Measurements from ENCODE around the gene KPNB1. TPM values are rescaled to one million over a fixed set of nuclear protein-coding genes. Genes with fewer than 3 reads are reported as not detected.

Gene KPNB1
- polyA plus RNA-seq, 2 donors = 40.8 to 75.5 TPM

DNA sequence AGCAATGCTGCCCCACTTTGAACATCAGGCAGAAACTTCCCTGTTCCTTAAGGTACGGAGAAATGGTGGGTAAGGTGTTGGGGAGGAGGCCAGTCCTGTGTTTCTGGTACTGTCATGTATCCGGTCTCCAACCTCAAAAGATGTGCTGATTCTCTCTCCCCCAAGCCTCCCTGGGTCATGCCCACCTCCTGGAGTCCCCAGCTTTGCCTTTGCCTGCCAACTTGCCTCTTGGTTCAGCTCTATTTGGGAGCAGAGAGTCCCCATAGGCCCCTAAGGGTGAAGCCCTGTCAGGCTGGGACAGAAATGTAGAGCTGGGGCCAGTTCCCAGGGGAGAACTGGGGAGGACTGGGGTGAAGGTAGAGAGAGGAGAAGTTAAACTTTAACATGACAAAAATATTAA, 81.7 kb downstream of the KPNB1 start:
- no peaks in the 10 kb centered on the region for H3K9me3 ChIP-seq (ENCODE audit: control insufficient read depth in 2 of 2, insufficient read depth in 1 of 2, low read depth in 1 of 2, low read length in 1 of 2)
- H3K36me3 ChIP-seq (ENCODE audit: control insufficient read depth in 2 of 2, insufficient read depth in 2 of 2, low read length in 1 of 2) = no peaks in the 10 kb centered on the region
- peaks cover 0 to 5% of the 10 kb centered on the region in 2 donors for H3K4me1 ChIP-seq (ENCODE audit: control insufficient read depth in 2 of 2, insufficient read depth in 2 of 2, low read length in 1 of 2)
- no peak overlapping the region for H3K27ac ChIP-seq (ENCODE audit: low read depth in 2 of 2, low read length in 1 of 2)
- peaks cover 0 to 4% of the 10 kb centered on the region in 2 donors for H3K27me3 ChIP-seq (ENCODE audit: control insufficient read depth in 1 of 2, insufficient read depth in 2 of 2, low read length in 2 of 2)
- WGBS, 2 donors = 87 to 94% methylated on average over 2 of the region's 2 CpGs
- H3K4me3 ChIP-seq (ENCODE audit: low read depth in 1 of 2, low read length in 2 of 2) = no peak overlapping the region

DNA sequence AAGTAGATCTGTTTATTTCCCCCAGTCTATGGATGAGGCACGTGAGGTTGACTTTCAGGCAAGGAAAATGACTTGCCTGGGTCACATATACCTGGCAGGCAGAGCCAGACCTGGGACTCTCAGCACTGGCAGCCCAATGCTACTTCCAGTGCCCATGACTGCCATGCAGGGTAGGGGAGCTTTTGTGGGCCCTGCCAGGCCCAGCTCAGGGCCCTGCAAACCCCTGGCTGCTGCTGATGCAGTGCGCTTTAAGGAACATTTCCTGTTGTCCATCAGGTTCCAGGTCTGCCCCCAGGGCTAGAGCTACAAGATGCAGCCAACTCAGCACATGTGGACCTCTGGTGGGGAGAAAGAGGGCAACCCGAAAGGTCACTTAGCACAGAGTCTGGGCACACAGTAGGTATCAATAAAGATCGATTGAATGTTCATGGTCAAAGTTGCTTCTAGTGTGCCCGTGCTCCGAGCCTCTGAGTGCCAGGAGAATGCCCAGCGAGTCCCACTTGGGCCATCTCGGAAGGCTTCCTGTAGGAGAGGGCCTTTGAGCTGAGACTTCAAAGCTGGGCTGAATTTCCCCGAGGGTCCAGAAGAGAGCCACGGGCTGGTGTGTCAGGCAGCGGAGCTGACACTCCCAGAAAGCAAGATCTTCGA, 82.8 kb downstream of the KPNB1 start:
- peaks cover 0 to 4% of the 10 kb centered on the region in 2 donors for H3K27me3 ChIP-seq (ENCODE audit: control insufficient read depth in 1 of 2, insufficient read depth in 2 of 2, low read length in 2 of 2)
- 45 to 46% methylated on average over 12 of the region's 12 CpGs for WGBS, 2 donors
- no peaks in the 10 kb centered on the region for H3K36me3 ChIP-seq (ENCODE audit: control insufficient read depth in 2 of 2, insufficient read depth in 2 of 2, low read length in 1 of 2)
- H3K9me3 ChIP-seq (ENCODE audit: control insufficient read depth in 2 of 2, insufficient read depth in 1 of 2, low read depth in 1 of 2, low read length in 1 of 2) = no peaks in the 10 kb centered on the region
- H3K4me1 ChIP-seq (ENCODE audit: control insufficient read depth in 2 of 2, insufficient read depth in 2 of 2, low read length in 1 of 2) = peaks cover 0 to 5% of the 10 kb centered on the region in 2 donors
- H3K27ac ChIP-seq (ENCODE audit: low read depth in 2 of 2, low read length in 1 of 2) = peak overlapping the region in 1 of 2 donors; percentile 16
- peak overlapping the region in 1 of 2 donors; percentile 42 for H3K4me3 ChIP-seq (ENCODE audit: low read depth in 1 of 2, low read length in 2 of 2)

DNA sequence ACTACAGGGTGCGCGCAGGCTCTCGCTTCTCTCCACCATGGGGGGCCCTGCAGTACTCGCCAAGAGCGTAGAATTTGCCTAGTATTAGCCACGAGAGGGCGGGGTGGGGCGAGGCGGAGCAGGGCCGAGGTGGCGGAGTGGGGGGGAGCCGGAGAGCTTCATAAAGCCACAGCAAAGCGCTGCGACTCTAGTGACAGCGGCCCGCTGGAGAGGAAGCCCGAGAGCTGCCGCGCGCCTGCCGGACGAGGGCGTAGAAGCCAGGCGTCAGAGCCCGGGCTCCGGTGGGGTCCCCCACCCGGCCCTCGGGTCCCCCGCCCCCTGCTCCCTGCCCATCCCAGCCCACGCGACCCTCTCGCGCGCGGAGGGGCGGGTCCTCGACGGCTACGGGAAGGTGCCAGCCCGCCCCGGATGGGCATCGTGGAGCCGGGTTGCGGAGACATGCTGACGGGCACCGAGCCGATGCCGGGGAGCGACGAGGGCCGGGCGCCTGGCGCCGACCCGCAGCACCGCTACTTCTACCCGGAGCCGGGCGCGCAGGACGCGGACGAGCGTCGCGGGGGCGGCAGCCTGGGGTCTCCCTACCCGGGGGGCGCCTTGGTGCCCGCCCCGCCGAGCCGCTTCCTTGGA, 83.4 kb downstream of the KPNB1 start, which contains the start of gene TBX21:
Gene TBX21 (plus strand): TSS at position 190 of the 627 bp plus-strand sequence. CDS start 219 bp downstream, at position 409.
- Histone ChIP-seq H3K27ac (ENCODE audit: low read depth in 2 of 2, low read length in 1 of 2) (peak within 1 kb of the TSS; percentile 9 to 45), H3K4me1 (ENCODE audit: control insufficient read depth in 2 of 2, insufficient read depth in 2 of 2, low read length in 1 of 2) (peaks cover 0 to 5% of the 10 kb centered on the region in 2 donors), H3K4me3 (ENCODE audit: low read depth in 1 of 2, low read length in 2 of 2) (peak within 1 kb of the TSS; percentile 40 to 42), H3K36me3 (ENCODE audit: control insufficient read depth in 2 of 2, insufficient read depth in 2 of 2, low read length in 1 of 2) (no peaks in the 10 kb centered on the region), H3K27me3 (ENCODE audit: control insufficient read depth in 1 of 2, insufficient read depth in 2 of 2, low read length in 2 of 2) (peaks cover 0 to 4% of the 10 kb centered on the region in 2 donors), H3K9me3 (ENCODE audit: control insufficient read depth in 2 of 2, insufficient read depth in 1 of 2, low read depth in 1 of 2, low read length in 1 of 2) (no peaks in the 10 kb centered on the region)
- WGBS, 2 donors = 1 to 3% methylated on average over 21 to 73 of the region's 73 CpGs

DNA sequence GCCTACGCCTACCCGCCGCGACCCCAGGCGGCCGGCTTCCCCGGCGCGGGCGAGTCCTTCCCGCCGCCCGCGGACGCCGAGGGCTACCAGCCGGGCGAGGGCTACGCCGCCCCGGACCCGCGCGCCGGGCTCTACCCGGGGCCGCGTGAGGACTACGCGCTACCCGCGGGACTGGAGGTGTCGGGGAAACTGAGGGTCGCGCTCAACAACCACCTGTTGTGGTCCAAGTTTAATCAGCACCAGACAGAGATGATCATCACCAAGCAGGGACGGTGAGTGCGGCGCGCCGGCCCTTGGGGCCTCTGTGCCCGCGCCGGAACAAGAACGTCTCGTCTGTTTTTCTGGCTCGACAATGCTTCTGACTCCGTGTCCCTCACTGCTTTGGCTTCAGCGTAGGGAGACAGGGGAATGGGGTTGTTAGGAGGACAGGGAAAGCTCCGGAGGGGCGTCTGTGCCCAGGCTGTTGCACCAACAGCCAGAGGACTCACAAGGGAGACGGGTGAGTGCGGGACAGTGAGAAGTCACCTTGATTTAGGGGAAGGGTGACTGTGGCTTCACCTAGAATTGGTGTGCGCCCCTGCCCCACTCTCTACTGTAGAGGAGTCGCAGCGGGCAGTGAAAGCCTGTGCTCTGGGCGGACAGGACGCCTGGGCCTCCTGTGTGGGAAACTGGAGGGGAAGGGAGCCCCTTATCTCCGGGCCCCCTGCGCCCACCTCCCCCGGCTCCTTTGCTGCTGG, 84.1 kb downstream of the KPNB1 start:
- peak overlapping the region; percentile 40 to 42 for H3K4me3 ChIP-seq (ENCODE audit: low read depth in 1 of 2, low read length in 2 of 2)
- WGBS, 2 donors = 7 to 8% methylated on average over 50 to 60 of the region's 60 CpGs
- peak overlapping the region; percentile 9 to 45 for H3K27ac ChIP-seq (ENCODE audit: low read depth in 2 of 2, low read length in 1 of 2)

DNA sequence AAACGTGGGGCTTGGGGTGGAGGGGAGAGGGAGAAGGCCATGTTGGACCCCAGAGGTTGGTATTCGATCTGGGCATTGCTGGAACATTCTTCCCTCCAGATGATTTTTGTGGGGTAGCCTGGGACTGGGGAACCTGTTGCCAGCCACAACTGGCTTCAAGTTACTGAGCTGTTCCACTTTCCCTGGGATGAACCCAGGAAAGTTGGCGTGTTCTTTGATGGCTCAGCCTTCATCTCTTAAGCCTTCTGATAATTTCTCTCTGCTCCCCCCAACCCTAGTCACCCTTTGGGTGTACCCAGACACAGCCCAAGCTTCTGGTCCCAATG, 85.4 kb downstream of the KPNB1 start:
- H3K4me3 ChIP-seq (ENCODE audit: low read depth in 1 of 2, low read length in 2 of 2) = peak overlapping the region in 1 of 2 donors; percentile 34
- peak overlapping the region in 1 of 2 donors; percentile 1 for H3K27ac ChIP-seq (ENCODE audit: low read depth in 2 of 2, low read length in 1 of 2)
- H3K4me1 ChIP-seq (ENCODE audit: control insufficient read depth in 2 of 2, insufficient read depth in 2 of 2, low read length in 1 of 2) = peaks cover 0 to 5% of the 10 kb centered on the region in 2 donors
- peaks cover 0 to 4% of the 10 kb centered on the region in 2 donors for H3K27me3 ChIP-seq (ENCODE audit: control insufficient read depth in 1 of 2, insufficient read depth in 2 of 2, low read length in 2 of 2)
- no peaks in the 10 kb centered on the region for H3K36me3 ChIP-seq (ENCODE audit: control insufficient read depth in 2 of 2, insufficient read depth in 2 of 2, low read length in 1 of 2)
- H3K9me3 ChIP-seq (ENCODE audit: control insufficient read depth in 2 of 2, insufficient read depth in 1 of 2, low read depth in 1 of 2, low read length in 1 of 2) = no peaks in the 10 kb centered on the region
- 60 to 75% methylated on average over 3 of the region's 3 CpGs for WGBS, 2 donors

More for the DNA sequence above, 84.1 kb downstream of the KPNB1 start:
- no peaks in the 10 kb centered on the region for H3K36me3 ChIP-seq (ENCODE audit: control insufficient read depth in 2 of 2, insufficient read depth in 2 of 2, low read length in 1 of 2)
- peaks cover 0 to 4% of the 10 kb centered on the region in 2 donors for H3K27me3 ChIP-seq (ENCODE audit: control insufficient read depth in 1 of 2, insufficient read depth in 2 of 2, low read length in 2 of 2)
- H3K9me3 ChIP-seq (ENCODE audit: control insufficient read depth in 2 of 2, insufficient read depth in 1 of 2, low read depth in 1 of 2, low read length in 1 of 2) = no peaks in the 10 kb centered on the region
- peaks cover 0 to 5% of the 10 kb centered on the region in 2 donors for H3K4me1 ChIP-seq (ENCODE audit: control insufficient read depth in 2 of 2, insufficient read depth in 2 of 2, low read length in 1 of 2)

Other genes starting within 250 kb of the KPNB1 start
- 100 to 1,000 TPM; 110 to 115 TPM for gene NPEPPS, start 118.8 kb upstream of the KPNB1 start, polyA plus RNA-seq
- 10 to 100 TPM in 1 of 2 donors, 1 to 10 TPM in 1; 9.2 to 17.1 TPM for gene TBKBP1, start 44.2 kb downstream of the KPNB1 start, polyA plus RNA-seq
- gene TBX21, start 83.3 kb downstream of the KPNB1 start, polyA plus RNA-seq = under 1 TPM; 0.18 to 0.24 TPM
- gene OSBPL7, start 171.9 kb downstream of the KPNB1 start, polyA plus RNA-seq = 1 to 10 TPM; 1.9 to 3.7 TPM
- gene MRPL10, start 181.6 kb downstream of the KPNB1 start, polyA plus RNA-seq = 10 to 100 TPM; 17.5 to 30.4 TPM
- under 1 TPM; 0.25 to 0.53 TPM for gene LRRC46, start 181.8 kb downstream of the KPNB1 start, polyA plus RNA-seq
- gene SCRN2, start 191.4 kb downstream of the KPNB1 start, polyA plus RNA-seq = 10 to 100 TPM; 28.6 to 34.7 TPM
- 1 to 10 TPM; 3.8 to 6.1 TPM for gene SP6, start 201.2 kb downstream of the KPNB1 start, polyA plus RNA-seq
- gene SP2, start 246.3 kb downstream of the KPNB1 start, polyA plus RNA-seq = 10 to 100 TPM in 1 of 2 donors, 1 to 10 TPM in 1; 5.4 to 10.7 TPM